Fibroblast of pulmonary artery (primary cell): Measurements from ENCODE around the gene MAZ.
"Not testable (repeated sequence)": the region's sequence is repeated elsewhere in the genome, so short reads cannot be mapped to it uniquely, and the experiment has no call there.

Source experiments
- DNase-seq: peaks from one replicate; pipeline ENCODE4 v3.0.0-alpha.2; 2010; ENCODE audit warnings: low read depth
- H3K4me3 ChIP-seq: replicated peaks from 2 replicates; pipeline ENCODE4 v1.5.1; 2011; ENCODE audit warnings: low read depth, mild to moderate bottlenecking, control low read depth, low read length, moderate library complexity
- CTCF ChIP-seq: IDR thresholded peaks from 2 replicates; pipeline ENCODE4 v1.5.1; 2011; ENCODE audit warnings: mild to moderate bottlenecking, control low read depth, low read length, inconsistent platforms; ENCODE audit errors: missing control alignments

MAZ gene

DNA sequence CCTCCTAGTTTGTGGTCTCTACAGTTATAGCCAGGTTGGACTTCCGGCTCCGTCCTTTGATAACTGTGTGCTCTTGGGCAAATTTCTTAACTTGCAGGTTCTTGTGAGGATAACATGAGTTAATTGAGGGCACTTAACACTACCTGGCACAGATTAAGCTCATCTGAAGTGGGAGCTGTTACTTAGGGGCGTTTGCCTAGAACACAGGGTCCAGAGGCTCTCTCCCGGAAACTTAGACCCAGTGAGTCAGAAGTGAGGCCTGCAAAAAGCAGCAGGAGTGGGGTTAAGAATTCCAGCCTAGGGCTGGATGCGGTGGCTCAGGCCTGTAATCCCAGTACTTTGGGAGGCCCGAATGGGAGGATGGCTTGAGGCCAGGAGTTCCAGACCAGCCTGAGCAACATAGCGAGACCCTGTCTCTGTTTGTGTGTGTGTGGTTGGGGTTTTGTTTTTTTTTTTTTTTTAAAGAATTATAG, 15.3 kb downstream of the MAZ start:
- DNase-seq, result peak; percentile 75
- no peak for TF ChIP-seq CTCF
- H3K4me3 ChIP-seq, result peak overlapping the region; percentile 96

- no peak overlapping the region for H3K4me3 ChIP-seq
- TF ChIP-seq CTCF, result no peak
- DNase-seq, result peak; percentile 62
Observed at GRCh38 chr16:29824589-29825144, 18.3 kb downstream of the MAZ start.

DNA sequence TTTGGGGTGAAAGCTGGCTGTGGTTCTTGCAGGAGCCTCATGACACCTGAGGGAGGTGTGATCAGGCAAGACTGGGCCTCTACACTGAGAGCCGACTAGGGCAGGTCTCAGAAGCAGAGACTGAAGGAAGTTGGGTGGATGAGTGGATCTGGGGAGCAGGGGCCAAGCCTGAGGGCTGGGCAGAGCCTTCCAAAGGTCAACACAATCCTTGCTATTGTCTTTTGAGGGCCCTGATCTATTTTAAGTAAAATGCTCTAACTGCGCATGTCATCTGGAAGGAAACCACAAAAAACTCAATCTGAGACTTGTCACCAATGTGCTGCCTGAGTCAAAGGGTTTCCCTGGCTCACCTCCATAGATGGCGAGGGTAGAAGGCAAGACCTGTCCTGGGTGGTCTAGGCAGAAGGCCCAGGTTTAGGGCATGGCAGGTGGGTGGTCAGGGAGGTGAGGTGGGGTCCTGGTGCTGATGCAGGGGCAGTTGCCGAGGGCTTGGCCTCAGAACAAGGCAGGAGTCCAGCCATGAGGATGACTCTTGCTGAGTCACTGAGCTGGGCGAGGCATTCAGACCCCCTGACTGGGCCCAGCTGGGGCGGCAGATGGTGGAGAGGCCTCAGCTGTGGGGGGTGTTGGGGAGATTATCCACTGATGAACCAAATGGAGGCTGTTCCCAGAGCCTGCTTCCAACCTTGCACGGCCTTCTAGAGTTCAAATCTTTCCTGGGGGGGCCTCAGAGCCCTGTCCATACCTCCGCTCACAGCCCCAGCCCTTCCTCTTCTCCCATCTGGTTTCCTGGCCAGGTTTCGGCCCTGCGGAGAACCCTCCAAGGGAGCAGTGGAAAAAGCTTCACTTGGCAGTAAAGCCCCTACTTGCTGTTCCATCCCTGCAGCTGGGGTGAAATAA, 19.1 kb downstream of the MAZ start:
- TF ChIP-seq CTCF, result no peak
- H3K4me3 ChIP-seq, result no peak overlapping the region
- peak; percentile 73 for DNase-seq

DNA sequence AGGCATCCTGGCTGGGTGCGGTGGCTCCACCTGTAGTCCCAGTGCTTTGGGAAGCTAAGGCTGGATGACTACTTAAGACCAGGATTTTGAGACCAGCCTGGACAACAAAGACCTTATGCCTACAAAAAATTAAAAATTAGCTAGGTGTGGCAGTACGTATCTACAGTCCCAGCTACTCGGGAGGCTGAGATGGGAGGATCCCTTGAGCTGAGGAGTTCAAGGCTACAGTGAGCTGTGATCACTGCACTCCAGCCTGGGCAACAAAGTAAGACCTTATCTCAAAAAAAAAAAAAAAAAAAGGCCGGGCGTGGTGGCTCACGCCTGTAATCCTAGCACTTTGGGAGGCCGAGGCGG, 20.0 kb downstream of the MAZ start:
- TF ChIP-seq CTCF, result no peak
- no peak for DNase-seq
- no peak overlapping the region for H3K4me3 ChIP-seq

- DNase-seq, result no peak
- no peak overlapping the region for H3K4me3 ChIP-seq
- no peak for TF ChIP-seq CTCF
Observed at GRCh38 chr16:29830774-29831173, 24.4 kb downstream of the MAZ start.

DNA sequence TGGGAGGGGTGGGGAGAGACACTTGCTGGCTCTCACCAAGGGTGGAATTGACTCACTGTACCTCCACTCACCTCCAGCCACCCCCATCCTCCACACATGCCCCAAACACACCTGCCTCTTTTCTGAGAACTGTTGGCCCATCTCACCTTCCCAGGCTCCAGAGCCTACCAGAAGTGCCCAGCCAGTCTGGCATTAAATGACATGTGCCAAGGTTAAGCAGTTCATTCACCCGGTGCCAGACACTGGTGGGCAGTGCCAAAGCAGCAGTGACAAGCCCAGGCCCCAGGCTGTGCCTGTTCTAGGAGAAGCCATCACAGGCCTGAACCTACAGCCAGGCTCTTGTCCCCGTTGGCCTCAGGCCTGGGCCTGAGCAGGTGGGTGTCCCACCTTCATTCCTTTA, 25.2 kb downstream of the MAZ start:
- DNase-seq, result no peak
- no peak for TF ChIP-seq CTCF
- no peak overlapping the region for H3K4me3 ChIP-seq

DNA sequence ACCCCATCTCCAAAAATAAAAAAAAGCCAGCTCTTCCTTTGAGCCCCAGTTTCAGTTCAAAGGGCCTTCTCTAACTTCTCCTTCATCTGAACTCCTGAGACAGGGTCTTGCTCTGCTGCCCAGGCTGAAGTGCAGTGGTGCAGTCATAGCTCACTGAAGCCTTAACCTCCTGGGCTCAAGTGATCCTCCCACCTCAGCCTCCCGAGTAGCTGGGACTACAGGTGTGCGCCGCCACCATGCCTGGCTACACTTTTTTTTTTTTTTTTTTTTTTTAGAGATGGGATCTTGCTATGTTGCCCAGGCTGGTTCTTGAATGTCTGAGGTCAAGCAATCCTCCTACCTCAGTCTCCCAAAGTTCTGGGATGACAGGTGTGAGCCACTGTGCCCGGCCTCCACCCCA, 26.9 kb downstream of the MAZ start:
- not testable (repeated sequence) for DNase-seq, H3K4me3 ChIP-seq
